GM19238 (cell line): Measurements from ENCODE around the gene ACO2.

Experiments
- DNase-seq: peaks from one replicate; pipeline ENCODE4 v3.0.0; 2011; ENCODE audit warnings: low spot score; ENCODE audit not compliant: insufficient read length

ACO2 gene

DNA sequence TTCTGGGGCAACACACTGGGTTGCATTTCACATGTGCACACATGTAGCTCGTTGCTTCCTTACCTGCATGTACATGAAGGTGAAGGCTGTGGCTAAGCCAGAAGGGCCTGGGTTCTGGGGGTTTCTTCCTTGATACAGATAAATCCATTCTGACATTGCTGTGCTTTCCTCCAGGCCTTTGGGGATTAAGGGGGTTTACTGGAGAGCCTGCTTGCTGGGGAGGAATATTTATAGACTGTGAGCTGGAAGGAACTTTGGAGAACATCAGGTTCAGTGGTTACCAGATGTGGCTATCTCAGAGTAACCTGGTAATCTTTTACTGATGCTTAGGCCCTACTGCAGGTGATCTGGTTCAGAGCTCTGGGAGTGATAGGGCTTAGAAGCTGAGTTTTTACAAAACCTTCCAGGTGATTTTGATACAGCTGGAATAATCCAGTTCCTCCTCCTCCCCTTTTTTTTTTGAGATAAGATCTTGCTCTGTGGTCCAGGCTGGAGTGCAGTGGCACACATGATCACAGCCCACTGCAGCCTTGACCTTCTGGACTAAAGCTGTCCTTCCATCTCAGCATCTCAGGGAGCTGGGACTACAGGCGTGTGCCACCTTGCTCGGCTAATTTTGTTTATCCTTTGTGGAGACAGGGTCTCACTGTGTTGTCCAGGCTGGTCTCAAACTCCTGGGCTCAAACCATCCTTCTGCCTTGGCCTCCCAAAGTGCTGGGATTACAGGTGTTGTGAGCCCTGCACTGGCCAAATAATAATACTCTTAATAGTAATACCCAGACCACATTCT, 19.9 kb downstream of the ACO2 start:
- no peak for DNase-seq

DNA sequence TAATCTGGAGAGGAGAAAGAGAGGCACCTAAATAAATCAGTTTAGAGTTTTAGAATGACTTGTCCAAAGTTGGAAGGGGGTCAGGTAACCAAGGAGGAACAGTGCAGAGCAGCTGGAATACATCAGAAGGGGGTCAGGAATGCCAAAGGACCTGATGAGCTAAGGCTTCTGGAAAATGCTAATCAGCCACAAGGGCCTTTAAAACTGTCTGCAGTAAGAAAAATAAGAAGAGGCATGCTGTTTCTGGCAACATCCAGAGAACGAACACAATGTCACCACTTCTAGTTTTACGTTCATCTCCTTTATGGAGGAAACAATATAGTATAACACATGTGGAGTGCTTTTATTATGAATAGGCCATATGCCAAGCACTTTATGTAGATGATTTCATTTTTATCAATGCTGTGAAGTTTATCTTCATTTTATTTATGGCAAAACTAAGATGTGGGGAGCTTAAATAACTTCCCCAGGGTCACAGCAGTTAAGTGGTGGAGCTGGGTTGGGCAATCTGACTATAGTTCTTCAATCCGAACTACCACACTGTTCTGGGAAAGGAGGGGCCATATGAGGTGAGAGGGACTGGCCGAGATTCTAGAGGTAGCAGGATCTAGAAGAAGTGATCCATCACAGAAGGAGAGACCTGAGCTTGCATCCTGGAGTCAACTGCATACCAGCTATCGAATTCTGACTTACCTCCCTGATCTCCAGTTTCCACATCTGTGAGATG, 22.6 kb downstream of the ACO2 start:
- DNase-seq, result no peak

DNA sequence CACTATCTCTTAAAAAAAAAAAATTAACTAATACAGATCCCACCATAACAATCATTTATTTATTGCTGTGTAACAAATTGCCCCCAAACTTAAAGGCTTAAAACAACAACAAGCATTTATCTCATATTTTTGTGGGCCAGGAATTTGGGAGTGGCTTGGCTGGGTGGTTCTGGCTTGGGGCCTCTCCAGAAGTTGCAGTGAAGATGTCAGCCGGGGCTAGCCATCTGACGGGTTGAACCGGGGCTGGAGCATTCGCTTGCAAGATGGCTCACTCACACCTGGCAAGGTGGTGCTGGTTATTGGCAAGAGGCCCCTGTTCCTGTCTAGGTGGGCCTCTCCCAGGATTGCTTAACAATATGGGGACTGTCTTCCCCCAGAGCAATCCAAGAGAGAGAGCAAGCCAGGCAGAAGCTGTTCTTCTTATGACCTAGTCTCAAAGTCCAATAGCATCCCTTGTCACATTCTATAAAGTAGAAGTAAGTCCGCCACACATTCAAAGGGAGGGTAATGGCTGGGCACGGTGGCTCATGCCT, 29.5 kb downstream of the ACO2 start:
- no peak for DNase-seq

DNA sequence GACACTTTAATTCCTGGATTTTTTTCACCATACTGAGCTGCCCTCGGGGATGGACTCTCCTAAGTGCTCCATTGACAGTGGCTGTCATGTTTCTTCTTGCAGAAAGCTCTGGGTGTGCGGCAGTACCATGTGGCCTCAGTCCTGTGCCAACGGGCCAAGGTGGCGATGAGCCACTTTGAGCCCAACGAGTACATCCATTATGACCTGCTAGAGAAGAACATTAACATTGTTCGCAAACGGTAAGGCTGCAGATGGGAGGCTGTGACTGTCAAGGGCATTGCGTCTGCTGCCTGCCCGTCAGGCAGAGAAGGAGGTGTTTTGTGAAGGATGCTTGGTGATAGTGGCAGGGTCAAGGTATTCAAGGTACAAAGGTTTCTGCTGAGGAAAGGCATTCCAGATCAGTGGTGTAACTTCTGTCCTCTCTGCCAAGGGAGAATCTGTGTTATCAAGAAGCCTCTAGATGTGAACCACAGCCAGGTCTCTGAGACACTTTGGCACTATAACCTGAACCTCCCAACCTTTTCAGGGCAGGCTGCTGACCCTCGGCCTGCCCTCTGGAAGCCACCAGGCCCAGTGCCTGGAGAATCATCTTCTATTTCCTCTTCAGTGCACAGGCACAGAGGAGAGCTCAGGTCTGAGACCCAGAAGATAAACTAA, 30.8 kb downstream of the ACO2 start:
- DNase-seq, result no peak

DNA sequence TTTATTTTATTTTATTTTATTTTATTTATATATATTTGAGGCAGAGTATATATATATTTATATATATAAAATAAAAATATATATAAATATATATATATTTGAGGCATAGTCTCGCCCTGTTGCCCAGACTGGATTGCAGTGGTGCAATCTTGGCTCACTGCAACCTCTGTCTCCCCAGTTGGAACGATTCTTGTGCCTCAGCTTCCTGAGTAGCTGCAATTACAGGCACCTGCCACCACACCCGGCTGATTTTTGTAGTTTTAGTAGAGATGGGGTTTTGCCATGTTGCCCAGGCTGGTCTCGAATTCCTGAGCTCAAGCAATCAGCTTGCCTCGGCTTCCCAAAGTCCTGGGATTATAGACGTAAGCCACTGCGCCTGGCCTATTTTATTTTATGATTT, 31.4 kb downstream of the ACO2 start:
- no peak for DNase-seq

DNA sequence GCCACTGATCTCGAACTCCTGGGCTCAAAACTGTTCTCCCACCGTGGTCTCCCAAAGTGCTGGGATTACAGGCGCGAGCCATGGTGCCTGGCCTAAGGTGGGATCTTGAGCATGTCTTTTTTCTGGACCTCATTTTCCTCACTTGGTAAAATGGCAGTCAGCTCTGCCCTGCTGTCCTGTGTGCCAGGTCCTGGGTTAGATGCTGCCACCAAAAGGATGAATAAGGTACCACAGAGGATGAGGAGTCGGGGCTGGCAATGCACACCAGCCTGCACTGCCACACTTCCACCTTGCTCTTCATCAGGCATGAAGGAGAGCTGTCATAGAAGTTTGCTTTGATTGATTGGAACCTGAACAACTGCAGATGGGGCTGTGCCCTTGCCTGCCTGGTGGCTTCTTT, 32.3 kb downstream of the ACO2 start:
- peak; percentile 41 for DNase-seq

DNA sequence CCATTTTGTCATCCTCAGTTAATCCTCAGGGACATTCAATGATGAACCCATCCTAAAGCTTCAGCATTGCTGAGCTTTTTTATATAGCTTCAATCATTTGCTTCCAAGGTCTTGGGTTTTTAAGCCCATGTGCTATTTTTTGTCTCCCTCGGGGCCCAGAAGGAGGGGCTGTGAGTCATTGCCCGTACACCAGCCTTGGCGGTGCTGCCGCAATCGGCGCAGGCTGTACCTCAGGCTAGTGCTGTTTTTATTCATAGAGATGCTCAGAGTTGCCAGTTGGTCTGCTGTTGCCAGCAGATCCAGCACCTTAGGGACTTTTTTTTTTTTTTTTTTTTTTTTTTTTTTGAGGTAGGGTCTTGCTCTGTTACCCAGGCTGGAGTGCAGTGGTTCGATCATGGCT, 35.5 kb downstream of the ACO2 start:
- no peak for DNase-seq

DNA sequence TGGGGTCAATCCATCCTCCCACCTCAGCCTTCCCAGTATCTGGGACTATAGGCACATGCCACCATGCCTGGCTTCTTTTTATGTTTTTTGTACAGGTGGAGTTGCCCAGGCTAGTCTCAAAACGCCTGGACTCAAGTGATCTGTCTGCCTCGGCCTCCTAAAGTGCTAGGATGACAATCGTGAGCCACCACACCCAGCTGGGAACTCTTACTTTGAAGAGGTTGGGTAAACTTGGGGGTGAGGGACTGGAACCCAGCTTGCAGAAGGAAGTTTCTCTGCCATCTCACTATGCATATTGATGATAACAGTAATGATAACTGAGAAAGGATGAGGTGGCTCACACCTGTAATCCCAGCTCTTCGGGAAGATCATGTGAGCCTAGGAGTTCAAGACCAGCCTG, 35.9 kb downstream of the ACO2 start:
- DNase-seq, result no peak

DNA sequence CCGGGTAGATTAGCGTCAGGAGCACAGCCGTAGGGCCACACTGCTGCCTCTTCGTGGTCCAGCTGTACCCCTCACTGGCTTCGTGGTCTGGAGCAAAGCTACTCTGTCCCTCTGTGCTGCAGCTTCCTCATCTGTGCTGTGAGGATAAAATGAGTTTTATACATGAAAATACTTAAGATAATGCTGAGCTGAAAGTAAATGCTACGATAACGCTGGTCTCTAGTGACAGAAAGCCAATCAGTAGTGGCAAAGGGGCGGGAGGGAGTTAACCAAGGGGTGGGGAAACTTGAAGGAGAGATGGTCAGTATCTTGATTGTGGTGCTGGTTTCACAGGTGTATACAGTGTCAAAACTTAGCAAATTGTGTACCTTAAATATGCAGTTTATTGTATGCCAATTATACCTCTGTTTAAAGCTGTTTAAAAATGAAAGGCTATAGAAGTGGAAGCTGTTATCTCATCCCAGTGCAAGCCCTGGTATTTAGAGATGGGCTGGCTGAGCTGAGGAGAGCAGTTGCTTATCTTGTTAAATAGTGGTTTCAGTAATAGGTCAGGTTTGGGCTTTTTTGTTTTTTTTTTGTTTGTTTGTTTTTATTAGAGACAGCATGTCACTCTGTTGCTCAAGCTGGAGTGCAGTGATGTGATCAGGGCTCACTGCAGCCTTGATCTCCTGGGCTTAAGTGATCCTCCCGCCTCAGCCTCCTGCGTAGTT, 36.7 kb downstream of the ACO2 start:
- no peak for DNase-seq

DNA sequence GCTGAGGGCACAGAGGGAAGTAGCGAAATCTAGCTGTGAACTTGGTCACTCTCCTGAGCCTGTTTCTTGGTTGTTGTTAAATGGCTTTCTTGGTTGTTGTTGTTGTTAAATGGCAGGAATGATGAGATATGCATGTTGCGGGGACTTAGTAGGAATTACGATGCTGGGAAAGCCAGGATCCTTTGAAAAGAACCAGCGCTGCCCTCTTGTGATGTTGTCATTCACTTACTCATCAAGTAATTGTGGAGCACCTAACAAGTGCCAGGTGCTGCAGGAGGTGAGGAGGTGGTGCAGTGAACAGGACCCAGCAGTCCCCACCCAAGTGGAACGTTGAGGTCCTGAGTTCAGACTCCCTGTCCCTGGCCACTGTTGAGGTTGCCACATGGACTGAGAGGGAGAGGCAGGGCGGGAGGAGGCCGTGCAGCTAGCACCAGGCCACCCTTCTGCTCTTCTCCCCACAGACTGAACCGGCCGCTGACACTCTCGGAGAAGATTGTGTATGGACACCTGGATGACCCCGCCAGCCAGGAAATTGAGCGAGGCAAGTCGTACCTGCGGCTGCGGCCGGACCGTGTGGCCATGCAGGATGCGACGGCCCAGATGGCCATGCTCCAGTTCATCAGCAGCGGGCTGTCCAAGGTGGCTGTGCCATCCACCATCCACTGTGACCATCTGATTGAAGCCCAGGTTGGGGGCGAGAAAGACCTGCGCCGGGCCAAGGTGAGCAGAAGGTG, 38.6 kb downstream of the ACO2 start:
- no peak for DNase-seq

DNA sequence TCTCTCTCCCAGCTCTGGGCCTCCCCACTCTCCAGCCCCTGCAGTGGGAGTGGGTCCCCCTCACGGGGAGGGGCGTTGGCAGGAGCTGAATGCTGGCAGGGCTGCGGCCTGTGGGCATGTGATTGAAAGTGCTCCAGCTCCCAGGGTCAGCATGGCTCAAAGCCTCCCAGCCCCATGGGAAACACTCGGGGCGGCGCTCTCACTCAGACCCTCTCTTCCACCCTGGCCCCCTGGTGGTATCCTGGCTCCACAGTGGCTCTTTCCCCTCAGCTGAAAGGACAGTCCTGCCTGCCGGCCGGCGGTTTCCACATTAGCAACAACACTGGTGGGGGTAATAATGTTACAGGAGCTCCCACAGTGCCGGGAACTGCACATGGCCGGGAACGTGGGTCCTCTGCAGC, 39.9 kb downstream of the ACO2 start:
- no peak for DNase-seq

DNA sequence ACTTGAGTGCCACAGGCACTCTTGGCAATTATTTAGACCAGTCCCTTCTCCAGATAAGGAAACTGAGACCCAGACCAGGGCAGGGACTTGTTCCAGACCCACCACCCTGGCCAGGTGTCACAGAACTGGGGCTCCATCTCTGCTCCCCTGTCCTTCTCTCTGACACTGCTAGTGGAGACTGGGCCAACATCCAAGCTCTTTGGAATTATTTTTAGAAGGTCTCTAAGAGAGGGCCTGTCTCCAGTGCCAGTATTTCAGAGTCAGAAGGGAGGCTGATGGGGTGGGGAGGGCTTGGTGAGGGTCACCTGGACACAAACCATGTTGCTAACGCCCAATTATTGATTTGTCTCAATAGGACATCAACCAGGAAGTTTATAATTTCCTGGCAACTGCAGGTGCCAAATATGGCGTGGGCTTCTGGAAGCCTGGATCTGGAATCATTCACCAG, 42.6 kb downstream of the ACO2 start:
- no peak for DNase-seq

DNA sequence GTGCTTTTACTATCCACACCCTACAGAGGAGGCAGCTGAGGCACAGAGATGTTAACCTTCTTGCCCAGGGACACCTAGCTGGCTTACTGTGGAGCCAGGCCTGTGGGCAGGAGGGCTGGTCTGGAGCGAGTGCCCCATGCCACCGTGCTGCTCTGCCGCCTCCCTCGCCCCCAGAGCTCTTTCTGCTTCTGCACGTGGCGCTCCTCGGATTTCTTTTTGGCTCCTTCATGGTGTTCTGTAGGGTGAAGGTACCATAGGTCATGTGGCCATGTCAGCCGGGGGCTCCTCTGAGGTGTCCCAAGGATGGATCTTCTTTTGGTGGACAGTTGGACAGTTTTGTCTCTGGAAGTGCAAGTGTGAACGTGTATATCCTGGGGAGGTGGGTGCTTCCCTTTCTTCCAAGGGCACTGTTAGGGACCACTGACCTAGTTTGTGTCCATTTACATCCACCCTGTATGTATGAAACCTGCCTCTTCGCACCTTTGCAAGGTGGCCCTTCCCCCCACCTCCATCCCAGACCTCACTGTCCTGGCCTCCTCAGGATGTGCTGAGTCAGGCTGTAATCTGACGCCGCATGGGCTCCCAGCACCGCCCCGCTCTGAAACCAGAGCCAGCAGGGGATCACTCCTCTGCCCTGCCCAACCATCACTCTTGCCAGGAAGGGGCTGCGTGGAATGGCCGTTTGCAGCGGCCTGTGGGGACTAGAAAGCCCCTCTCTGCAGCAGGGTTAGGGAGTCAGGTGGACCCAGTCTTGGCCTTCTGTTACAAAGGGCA, 43.7 kb downstream of the ACO2 start:
- no peak for DNase-seq

DNA sequence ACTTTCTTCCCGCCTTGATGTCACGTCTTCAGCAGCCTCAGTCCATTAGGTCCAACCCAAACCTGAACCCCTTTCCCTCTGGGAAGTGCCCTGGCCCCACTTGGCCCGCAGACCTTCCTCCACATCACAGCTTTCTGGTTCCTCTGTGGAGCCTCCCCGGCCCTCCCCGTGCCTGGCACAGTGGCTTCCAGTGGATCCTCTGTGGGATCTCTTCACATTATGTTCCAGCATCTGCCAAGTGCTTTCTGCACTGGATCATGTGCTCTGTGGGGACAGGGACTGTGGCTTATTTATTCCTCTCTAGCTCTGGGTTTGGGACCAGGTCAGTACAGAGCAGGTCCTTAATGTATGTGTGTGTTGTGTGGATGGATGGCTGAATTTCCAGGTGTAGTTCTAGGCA, 44.5 kb downstream of the ACO2 start:
- no peak for DNase-seq

DNA sequence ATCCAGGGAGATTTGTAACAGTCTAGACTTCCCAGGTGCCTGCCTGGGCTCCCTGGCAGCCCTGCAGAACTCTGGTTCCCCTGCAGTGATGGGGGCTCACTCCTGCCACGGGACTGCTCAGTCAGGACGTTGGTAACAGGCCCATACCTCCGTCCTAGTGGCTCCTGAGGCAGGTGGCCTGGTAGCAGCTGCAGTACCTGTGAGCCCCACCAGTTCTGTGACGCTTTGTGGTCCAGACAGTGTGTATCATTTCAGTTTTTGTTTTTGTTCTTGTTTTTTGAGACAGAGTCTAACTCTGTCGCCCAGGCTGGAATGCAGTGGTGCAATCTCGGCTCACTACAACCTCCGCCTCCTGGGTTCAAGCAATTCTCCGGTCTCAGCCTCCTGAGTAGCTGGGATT, 47.5 kb downstream of the ACO2 start:
- DNase-seq, result no peak

DNA sequence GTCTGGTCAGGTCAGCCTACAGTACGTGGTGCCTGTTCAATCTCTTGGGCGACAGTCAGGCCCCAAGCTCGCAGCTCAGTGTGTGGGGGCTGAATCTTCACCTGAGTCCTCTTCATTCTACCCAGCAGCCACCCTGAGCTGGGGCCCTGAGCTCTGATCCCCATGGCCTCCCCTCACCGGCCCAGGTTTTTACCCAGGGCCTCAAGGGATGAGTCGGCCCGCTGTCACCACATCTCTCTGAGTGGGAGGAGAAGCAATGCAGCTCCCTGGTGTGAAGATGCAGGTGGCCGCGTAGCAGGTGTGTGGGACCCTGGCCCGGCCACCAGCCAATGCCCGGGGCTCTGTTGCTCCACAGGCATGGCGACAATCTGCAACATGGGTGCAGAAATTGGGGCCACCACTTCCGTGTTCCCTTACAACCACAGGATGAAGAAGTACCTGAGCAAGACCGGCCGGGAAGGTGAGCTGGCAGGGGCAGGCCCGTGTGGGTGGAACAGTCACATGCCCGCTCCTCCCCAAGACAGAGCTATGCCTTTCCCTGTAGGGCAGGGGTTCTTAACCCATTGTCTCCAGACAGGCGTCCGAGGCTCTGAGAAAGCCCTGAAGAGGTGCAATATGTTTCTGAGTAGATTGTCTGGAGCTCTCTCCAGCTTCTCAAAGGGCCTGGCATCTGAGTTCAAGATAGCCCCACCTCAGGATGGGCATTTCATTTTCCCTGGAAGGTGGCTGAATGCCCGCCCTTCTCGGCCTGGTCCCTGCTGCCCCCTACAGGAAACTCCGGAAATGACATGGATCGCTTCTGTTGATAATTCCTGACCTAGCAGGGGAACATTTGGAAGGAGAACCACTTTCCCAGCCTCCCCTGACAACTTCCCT, 48.5 kb downstream of the ACO2 start:
- DNase-seq, result no peak

DNA sequence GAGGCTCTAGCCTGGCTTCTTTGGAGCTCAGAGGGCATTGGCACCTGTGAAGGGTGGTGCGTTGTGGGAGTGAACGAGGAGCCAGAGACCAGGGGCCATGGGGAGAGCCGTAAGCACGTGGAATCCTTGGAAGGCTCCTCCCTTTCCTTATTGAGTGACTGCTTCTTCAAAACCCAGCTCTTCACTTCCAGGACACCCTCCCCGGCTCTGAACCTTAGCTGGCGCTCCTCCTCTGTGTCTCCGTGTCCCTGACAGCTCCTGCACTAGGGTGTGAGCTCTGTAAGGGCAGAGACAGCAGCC, 49.1 kb downstream of the ACO2 start:
- DNase-seq, result no peak

DNA sequence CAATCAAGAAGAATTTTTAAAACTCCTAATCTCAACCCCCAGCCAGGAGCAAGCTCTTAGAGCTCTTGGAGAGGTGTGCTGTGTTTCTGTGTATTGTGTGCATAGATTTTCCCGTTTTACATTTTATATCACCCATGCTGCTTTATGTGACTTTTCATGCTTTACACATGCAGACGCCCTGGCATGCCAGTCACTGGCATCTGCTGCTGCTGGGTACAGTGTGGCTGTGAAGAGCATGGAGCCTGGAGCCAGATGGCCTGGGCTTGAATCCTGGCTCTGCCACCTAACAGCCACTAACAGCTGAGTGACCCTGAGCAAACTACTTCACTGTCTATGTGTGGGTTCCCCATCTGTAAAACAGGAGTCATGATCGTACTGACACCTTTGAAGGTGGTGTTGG, 52.2 kb downstream of the ACO2 start:
- DNase-seq, result no peak

DNA sequence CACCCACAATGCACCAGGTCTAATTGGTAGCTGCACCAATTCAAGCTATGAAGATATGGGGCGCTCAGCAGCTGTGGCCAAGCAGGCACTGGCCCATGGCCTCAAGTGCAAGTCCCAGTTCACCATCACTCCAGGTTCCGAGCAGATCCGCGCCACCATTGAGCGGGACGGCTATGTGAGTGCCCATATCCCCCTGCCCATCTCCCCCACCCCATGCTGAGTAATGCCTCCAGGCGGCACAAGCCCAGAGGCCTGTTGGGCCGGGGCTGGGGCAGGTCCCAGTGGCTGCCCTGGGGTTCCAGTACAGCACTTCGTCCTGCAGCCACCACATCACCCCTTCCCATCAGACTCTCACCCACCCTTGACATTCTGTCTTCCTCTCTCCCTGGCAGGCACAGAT, 53.9 kb downstream of the ACO2 start:
- DNase-seq, result no peak
